Activated CD8-positive, alpha-beta memory T cell treated with anti-CD3 and anti-CD28 coated beads, Interleukin-2, amount 50 U/mL, for 4 hours (primary cell): ENCODE data around the gene ANO3.

ENCODE experiments used
- DNase-seq: peaks from one replicate; pipeline ENCODE4 v3.0.0-alpha.2; 2020

The ANO3 gene

DNA sequence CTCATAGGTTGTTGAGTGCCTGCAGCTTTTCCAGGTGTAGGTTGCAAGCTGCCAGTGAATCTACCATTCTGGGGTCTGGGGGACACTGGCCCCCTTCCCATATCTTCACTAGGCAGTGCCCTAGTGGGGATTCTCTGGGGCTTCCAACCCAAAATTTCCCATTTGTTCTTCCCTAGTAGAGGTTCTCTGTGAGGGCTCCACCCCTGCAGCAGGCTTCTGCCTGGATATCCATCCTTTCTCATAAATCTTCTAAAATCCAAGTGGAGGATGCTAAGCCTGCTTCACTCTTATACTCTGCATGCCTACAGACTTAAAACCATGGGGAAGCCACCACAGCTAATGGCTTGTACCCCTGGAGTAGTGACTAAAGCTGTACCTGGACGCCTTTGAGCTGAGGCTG is 33.4 kb downstream of the ANO3 start:
- no peak for DNase-seq

DNA sequence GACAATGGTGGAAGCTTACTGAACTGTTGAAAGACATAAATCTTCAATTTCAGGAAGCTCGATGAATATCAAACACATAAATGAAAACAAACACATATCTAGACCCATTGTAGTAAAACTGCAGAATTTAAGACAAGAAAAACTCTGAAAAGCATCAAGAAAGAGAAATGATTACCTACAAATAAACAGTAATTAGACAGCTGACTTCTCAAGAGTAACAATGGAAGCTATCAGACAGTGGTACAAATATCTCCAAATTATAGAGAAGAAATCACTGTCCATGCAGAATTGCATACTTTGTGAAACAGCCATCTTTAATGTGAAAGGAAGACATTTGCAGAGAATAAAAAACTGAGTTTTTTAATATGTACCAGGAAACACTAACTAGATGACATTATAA is 45.7 kb downstream of the ANO3 start:
- no peak for DNase-seq

DNA sequence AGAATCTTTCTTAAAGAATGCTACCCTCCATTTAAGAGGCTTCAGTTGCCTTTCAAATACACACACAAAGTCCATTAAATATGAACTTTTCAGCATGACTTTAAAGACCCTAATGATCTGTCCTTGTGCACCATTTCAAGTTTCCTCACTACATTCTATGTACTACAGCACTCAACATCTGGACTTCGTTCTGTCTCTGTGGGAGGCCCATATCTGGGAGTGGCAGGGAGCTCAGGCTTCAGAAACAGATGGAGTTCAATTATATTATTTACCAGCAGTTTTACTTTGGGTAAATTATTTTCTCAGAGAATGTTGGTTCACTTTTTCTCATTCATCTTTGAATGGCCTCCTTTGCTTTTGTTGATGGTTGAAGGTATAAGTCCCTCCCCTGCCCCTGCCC is 67.4 kb downstream of the ANO3 start:
- no peak for DNase-seq

DNA sequence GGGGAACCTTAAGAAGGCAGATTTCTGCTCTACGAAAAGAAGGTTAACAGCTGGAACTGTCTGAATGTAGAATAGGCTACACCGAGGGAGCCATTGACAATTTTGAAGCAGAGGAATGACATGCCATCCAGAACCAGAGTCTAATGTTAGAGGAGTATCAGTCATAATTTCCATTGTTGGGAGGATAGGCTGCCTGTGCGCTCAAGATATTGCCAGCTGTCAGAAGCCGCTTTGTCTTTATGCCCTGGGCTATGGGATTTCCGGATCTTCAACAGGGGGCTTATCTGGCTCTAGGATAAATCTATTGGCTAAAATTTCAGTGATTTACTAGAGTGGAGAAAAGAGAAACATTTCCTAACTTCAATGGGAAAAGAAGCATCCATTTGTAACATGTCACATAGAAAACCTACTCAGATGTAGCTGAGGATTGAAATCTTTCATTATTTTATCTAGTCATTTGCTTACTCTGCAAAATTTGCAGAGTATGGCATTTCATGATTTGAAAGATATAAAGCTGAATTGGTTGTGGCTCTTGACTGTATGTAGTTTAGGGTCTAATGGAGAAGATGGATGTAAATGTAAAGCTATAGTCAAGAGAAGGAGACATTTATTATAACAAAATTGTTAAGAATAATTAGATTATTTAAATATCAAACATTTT is 78.9 kb downstream of the ANO3 start:
- no peak for DNase-seq

DNA sequence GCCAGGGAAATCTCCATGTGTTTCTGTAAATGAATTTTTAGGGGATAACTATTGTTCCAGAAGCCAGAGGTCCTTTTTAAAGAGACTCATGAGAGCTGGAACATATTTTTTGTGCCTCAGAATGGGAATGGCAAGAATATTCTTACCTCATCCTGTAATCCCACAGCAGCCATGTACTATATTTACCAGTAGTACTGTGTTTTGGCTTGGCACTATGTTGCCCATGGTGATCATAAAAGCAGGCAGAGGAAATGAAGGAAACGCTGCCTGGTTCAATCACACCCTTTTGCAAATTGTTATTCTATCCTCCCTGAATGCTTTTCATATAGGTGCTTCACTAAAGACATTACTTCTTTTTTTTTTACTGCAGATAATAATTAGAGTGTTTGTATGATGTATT is 81.0 kb downstream of the ANO3 start:
- no peak for DNase-seq

GRCh38 chr11:26418386-26418912 is 86.5 kb downstream of the ANO3 start:
- DNase-seq, result no peak

- DNase-seq, result no peak
These were observed 88.4 kb downstream of the ANO3 start for GRCh38 chr11:26420331-26420730.

DNA sequence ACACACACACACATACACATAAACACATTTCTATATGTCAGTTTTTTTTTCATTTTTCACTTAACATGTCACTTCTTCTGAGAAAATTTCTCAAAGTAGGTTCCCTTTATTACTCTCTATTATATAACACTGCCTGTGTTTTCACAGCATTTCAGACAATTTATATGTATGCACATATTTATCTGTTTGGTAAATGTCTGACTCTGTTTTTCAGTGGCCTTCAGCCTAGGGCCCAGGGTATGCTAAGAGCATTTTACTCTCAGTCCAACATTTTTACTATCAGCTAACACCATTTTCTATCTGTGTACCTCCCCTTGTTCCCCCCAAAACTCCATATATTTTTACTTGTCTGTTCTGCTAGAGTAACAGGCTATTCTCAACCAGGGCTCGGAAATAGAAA is 92.3 kb downstream of the ANO3 start:
- no peak for DNase-seq

GRCh38 chr11:26439854-26440253 is 107.9 kb downstream of the ANO3 start:
- no peak for DNase-seq

DNA sequence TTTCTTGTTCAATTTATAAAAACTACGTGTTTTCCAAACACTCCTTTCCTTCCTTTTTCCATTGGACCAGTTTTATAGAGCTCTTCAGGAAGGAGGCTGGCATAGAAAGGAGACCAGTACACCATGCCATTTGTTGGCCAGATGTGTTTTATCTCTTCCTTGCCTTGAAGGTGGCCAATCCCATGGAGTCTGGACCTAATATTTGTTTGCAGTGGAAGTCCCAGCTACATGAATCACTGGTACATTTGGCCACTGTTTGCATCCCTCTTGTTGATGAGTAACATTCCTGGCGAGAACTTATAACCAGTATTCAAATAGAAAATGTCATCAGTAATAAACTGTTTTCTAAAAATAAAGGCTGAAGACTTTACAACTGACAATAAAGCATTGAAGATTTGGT is 110.2 kb downstream of the ANO3 start:
- DNase-seq, result no peak

- DNase-seq, result no peak
These were observed 111.7 kb downstream of the ANO3 start for GRCh38 chr11:26443617-26444016.

- no peak for DNase-seq
These were observed 125.7 kb downstream of the ANO3 start for GRCh38 chr11:26457636-26458035.

- no peak for DNase-seq
These were observed 133.3 kb downstream of the ANO3 start for GRCh38 chr11:26465274-26465673.

- DNase-seq, result no peak
These were observed 135.6 kb downstream of the ANO3 start for GRCh38 chr11:26467506-26467905.

- no peak for DNase-seq
These were observed 139.1 kb downstream of the ANO3 start for GRCh38 chr11:26470992-26471391.

DNA sequence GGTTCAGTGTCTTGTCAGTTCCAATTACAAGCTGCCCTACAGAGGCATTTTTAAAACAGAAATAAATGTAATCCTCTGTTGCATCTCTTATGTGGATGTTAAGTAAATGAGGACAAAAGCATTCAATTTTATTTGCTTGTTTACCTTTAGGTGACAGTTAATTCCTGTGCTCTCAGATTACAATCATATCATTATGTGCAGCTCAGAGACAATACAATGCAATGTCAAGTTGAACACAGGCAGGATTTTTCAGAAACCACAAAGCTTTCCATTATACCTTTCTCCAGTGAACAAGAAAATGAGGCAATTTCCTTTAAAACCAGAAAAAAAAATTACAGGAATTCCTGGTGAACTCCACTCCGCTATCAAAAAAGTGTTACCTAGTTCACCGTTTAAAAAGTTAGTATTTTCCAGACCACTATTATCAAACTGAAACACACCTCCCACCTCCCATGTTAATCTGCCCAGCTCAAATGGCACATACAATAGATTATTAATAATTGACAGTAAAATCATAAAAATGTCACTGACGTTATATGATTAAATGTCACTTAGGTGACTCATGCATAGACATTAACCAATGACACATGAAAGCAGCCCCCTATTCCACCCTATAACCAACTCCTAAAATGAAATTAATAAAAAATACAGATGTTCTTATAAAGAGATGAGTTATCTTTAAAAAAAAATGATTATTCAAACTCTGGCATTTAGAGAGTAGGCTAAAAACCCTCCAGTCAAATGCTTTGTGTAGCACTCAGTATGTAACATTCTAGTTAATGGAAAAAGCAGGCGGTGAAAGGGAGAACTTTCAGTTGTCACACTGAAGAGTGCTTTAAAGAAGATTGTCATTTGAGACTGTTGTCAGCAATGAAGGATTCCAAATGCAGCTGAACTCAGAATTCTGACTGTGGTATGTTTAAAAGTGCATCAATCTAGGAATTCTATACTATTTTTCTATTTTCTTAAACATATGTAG is 141.6 kb downstream of the ANO3 start:
- no peak for DNase-seq

DNA sequence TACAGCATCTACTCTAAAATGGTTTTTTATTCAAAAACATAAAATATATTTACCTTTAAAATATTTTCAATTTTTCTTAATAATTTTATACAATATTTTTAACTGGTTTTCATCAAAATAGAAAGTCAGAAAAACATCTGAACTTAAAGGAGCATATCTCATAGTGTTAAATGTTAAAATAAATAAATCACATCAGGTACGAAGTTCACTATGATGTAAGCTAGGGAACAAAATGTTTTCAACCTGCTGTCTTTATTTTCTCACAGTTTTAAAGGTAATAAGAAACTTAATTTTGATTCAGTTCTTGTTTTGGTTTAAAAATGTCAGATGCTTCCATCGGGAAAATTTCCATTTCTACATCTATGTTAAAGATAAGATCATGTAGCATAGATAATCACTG is 142.5 kb downstream of the ANO3 start:
- DNase-seq, result no peak

GRCh38 chr11:26477396-26477795 is 145.5 kb downstream of the ANO3 start:
- DNase-seq, result no peak

GRCh38 chr11:26478710-26479109 is 146.8 kb downstream of the ANO3 start:
- DNase-seq, result no peak

DNA sequence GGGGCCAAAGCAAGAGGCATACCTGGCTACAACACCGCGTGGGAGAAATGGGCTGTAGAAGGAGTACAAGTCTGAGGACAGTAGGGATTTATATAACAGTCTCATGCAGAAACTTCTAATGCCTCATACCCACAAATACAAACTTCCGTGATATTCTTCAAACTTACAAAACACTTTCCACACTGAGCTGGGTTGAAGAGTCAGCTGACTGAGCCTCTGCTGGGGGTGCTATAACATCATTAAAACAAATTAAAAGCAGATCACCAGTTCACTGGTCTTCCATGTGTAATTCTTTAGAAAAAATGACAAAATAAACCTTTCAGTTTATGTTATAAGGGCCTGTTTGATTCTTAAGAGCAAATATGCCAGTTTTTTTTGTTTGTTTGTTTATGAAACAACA is 148.1 kb downstream of the ANO3 start:
- no peak for DNase-seq

DNA sequence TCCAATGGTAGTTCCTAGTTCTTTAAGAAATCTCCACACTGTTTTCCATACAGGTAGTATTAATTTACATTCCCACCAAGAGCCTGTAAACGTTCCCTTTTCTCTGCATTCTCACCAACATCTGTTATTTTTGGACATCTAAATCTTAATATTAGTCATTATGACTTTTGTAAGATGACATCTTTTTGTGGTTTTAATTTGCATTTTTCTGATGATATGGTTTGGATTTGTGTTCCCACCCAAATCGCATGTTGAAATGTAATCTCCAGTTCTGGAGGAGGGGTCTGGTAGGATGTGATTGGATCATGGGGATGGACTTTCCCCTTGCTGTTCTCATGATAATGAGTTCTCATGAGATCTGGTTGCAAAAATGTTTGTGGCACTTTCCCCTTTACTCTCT is 151.2 kb downstream of the ANO3 start:
- DNase-seq, result no peak

GRCh38 chr11:26490546-26490945 is 158.6 kb downstream of the ANO3 start:
- DNase-seq, result no peak

- no peak for DNase-seq
These were observed 161.7 kb downstream of the ANO3 start for GRCh38 chr11:26493616-26494015.

- no peak for DNase-seq
These were observed 175.3 kb downstream of the ANO3 start for GRCh38 chr11:26507229-26507628.
